Stimulated activated naive CD8-positive, alpha-beta T cell treated with anti-CD3 and anti-CD28 coated beads, Interleukin-15, amount 100 ng/mL, for 72 hours (primary cell): ENCODE results near the gene CDKL1.

ENCODE experiments used
- ATAC-seq: fragments of 150-1000 bp; cut with Tn5 transposase; 2 replicates; pipeline ENCODE4 v1.10.0; 2021; ENCODE audit warnings: mild to moderate bottlenecking, moderate library complexity
- DNase-seq, 2 donors: peaks; one replicate each; pipeline ENCODE4 v3.0.0; 2021 to 2022
- H3K27ac Mint-ChIP-seq, 2 donors: one replicate each; pipeline ENCODE4 v1.8.0; 2022; ENCODE audit warnings: mild to moderate bottlenecking in 2 of 2, mixed read lengths in 2 of 2, moderate library complexity in 2 of 2
- H3K27me3 Mint-ChIP-seq: one replicate; pipeline ENCODE4 v1.8.0; 2022; ENCODE audit warnings: mixed read lengths
- H3K4me1 Mint-ChIP-seq: one replicate; pipeline ENCODE4 v1.8.0; 2022; ENCODE audit warnings: mild to moderate bottlenecking, mixed read lengths
- H3K4me3 Mint-ChIP-seq, 2 donors: one replicate each; pipeline ENCODE4 v1.8.0; 2022; ENCODE audit warnings: mild to moderate bottlenecking in 2 of 2, mixed read lengths in 2 of 2, moderate library complexity in 1 of 2
- H3K9me3 Mint-ChIP-seq, 2 donors: one replicate each; pipeline ENCODE4 v1.8.0; 2022; ENCODE audit warnings: mixed read lengths in 2 of 2

The CDKL1 gene

GRCh38 chr14:50396631-50397389 is at the start of gene CDKL1:
Gene CDKL1, minus strand, starts transcription at chr14:50396881. Its CDS starts 1,013 bp downstream, at chr14:50395868.
- Mint-ChIP-seq H3K27ac (peak within 1 kb of the TSS; percentile 45 to 74), H3K9me3 (no peaks in the 10 kb centered on the region), H3K4me1 (peaks cover 19% of the 10 kb centered on the region)

GRCh38 chr14:50434528-50434927 is 37.8 kb upstream of the CDKL1 start:
- Mint-ChIP-seq H3K4me1 (no peaks in the 10 kb centered on the region), H3K9me3 (peaks cover 0 to 8% of the 10 kb centered on the region in 2 donors), H3K27ac (no peak overlapping the region), H3K4me3 (no peak overlapping the region), H3K27me3 (no peaks in the 10 kb centered on the region)
- ATAC-seq (no peak), DNase-seq (no peak)

More at GRCh38 chr14:50396631-50397389, at the start of gene CDKL1:
- Mint-ChIP-seq H3K27me3 (peaks cover 11% of the 10 kb centered on the region), H3K4me3 (peak within 1 kb of the TSS; percentile 83 to 88)
- ATAC-seq (peak; percentile 84), DNase-seq (peak; percentile 41 to 49)

GRCh38 chr14:50432131-50432530 is 35.5 kb upstream of the CDKL1 start:
- Mint-ChIP-seq H3K9me3 (peaks cover 0 to 3% of the 10 kb centered on the region in 2 donors), H3K4me1 (no peaks in the 10 kb centered on the region), H3K27me3 (no peaks in the 10 kb centered on the region), H3K27ac (peak overlapping the region in 1 of 2 donors; percentile 42), H3K4me3 (no peak overlapping the region)
- DNase-seq (no peak), ATAC-seq (no peak)

- no peaks in the 10 kb centered on the region for H3K27me3 Mint-ChIP-seq
- ATAC-seq (no peak), DNase-seq (no peak)
- H3K9me3 Mint-ChIP-seq: no peaks in the 10 kb centered on the region
- no peak overlapping the region for H3K4me3 Mint-ChIP-seq
- H3K27ac Mint-ChIP-seq: no peak overlapping the region
- H3K4me1 Mint-ChIP-seq: no peaks in the 10 kb centered on the region
Observed at GRCh38 chr14:50425816-50426215, 29.1 kb upstream of the CDKL1 start.

- Mint-ChIP-seq H3K27ac (no peak overlapping the region), H3K9me3 (no peaks in the 10 kb centered on the region), H3K4me3 (no peak overlapping the region), H3K27me3 (no peaks in the 10 kb centered on the region), H3K4me1 (no peaks in the 10 kb centered on the region)
- no peak for DNase-seq
- ATAC-seq: no peak
Observed at GRCh38 chr14:50425105-50425504, 28.4 kb upstream of the CDKL1 start.

- Mint-ChIP-seq H3K27ac (no peak overlapping the region), H3K9me3 (no peaks in the 10 kb centered on the region), H3K27me3 (no peaks in the 10 kb centered on the region), H3K4me3 (no peak overlapping the region), H3K4me1 (no peaks in the 10 kb centered on the region)
- ATAC-seq (no peak), DNase-seq (no peak)
Observed at GRCh38 chr14:50423529-50423928, 26.8 kb upstream of the CDKL1 start.

- Mint-ChIP-seq H3K4me1 (no peaks in the 10 kb centered on the region), H3K27ac (no peak overlapping the region), H3K9me3 (no peaks in the 10 kb centered on the region), H3K27me3 (no peaks in the 10 kb centered on the region), H3K4me3 (no peak overlapping the region)
- DNase-seq (no peak), ATAC-seq (no peak)
Observed at GRCh38 chr14:50421499-50421898, 24.8 kb upstream of the CDKL1 start.

GRCh38 chr14:50417853-50418252 is 21.2 kb upstream of the CDKL1 start:
- Mint-ChIP-seq H3K27me3 (no peaks in the 10 kb centered on the region), H3K9me3 (peaks cover 0 to 5% of the 10 kb centered on the region in 2 donors), H3K27ac (no peak overlapping the region), H3K4me1 (no peaks in the 10 kb centered on the region), H3K4me3 (no peak overlapping the region)
- ATAC-seq (no peak), DNase-seq (no peak)

- no peak overlapping the region for H3K27ac Mint-ChIP-seq
- H3K9me3 Mint-ChIP-seq: peaks cover 25 to 31% of the 10 kb centered on the region in 2 donors
- no peak for DNase-seq
- no peaks in the 10 kb centered on the region for H3K4me1 Mint-ChIP-seq
- no peak for ATAC-seq
- H3K27me3 Mint-ChIP-seq: no peaks in the 10 kb centered on the region
- H3K4me3 Mint-ChIP-seq: no peak overlapping the region
Observed at GRCh38 chr14:50410921-50411320, 14.2 kb upstream of the CDKL1 start.

- Mint-ChIP-seq H3K27me3 (no peaks in the 10 kb centered on the region), H3K4me3 (no peak overlapping the region), H3K9me3 (peaks cover 31 to 32% of the 10 kb centered on the region in 2 donors), H3K27ac (no peak overlapping the region), H3K4me1 (no peaks in the 10 kb centered on the region)
- ATAC-seq: no peak
- DNase-seq: no peak
Observed at GRCh38 chr14:50410071-50410470, 13.4 kb upstream of the CDKL1 start.

- Mint-ChIP-seq H3K27ac (no peak overlapping the region), H3K27me3 (no peaks in the 10 kb centered on the region), H3K4me1 (no peaks in the 10 kb centered on the region), H3K9me3 (peaks cover 26 to 27% of the 10 kb centered on the region in 2 donors), H3K4me3 (no peak overlapping the region)
- ATAC-seq (no peak), DNase-seq (no peak)
Observed at GRCh38 chr14:50407111-50407812, 10.6 kb upstream of the CDKL1 start.

- Mint-ChIP-seq H3K27me3 (no peaks in the 10 kb centered on the region), H3K4me3 (no peak overlapping the region), H3K27ac (no peak overlapping the region), H3K9me3 (peaks cover 8 to 15% of the 10 kb centered on the region in 2 donors), H3K4me1 (no peaks in the 10 kb centered on the region)
- no peak for ATAC-seq
- DNase-seq: no peak
Observed at GRCh38 chr14:50403419-50403818, 6.7 kb upstream of the CDKL1 start.

GRCh38 chr14:50402965-50403364 is 6.3 kb upstream of the CDKL1 start:
- no peak for ATAC-seq
- DNase-seq: no peak
- Mint-ChIP-seq H3K4me3 (no peak overlapping the region), H3K4me1 (no peaks in the 10 kb centered on the region), H3K9me3 (peaks cover 8 to 15% of the 10 kb centered on the region in 2 donors), H3K27ac (no peak overlapping the region), H3K27me3 (peaks cover 4% of the 10 kb centered on the region)

GRCh38 chr14:50400461-50400860 is 3.8 kb upstream of the CDKL1 start:
- Mint-ChIP-seq H3K4me1 (peaks cover 18% of the 10 kb centered on the region), H3K27me3 (peaks cover 11% of the 10 kb centered on the region), H3K4me3 (no peak overlapping the region), H3K27ac (no peak overlapping the region), H3K9me3 (peaks cover 0 to 1% of the 10 kb centered on the region in 2 donors)
- DNase-seq (no peak), ATAC-seq (no peak)

GRCh38 chr14:50399251-50400032 is 2.8 kb upstream of the CDKL1 start:
- Mint-ChIP-seq H3K4me3 (no peak overlapping the region), H3K9me3 (no peaks in the 10 kb centered on the region), H3K4me1 (peaks cover 19% of the 10 kb centered on the region), H3K27ac (no peak overlapping the region), H3K27me3 (peaks cover 11% of the 10 kb centered on the region)
- ATAC-seq (no peak), DNase-seq (no peak)

- Mint-ChIP-seq H3K27me3 (peaks cover 11% of the 10 kb centered on the region), H3K4me1 (peaks cover 19% of the 10 kb centered on the region), H3K4me3 (no peak overlapping the region), H3K27ac (no peak overlapping the region), H3K9me3 (no peaks in the 10 kb centered on the region)
- no peak for ATAC-seq
- DNase-seq: no peak
Observed at GRCh38 chr14:50398189-50398580, 1.5 kb upstream of the CDKL1 start.
